ENCODE measurements around the gene SHB.

Gene SHB

GRCh38 chr9:37947471-37947870 is 121.6 kb downstream of the SHB start:
- DNase-seq = no peak

GRCh38 chr9:37946971-37947370 is 122.1 kb downstream of the SHB start:
- DNase-seq = no peak

GRCh38 chr9:37946041-37946440 is 123.0 kb downstream of the SHB start:
- DNase-seq = no peak

- no peak for DNase-seq
Measured at GRCh38 chr9:37944671-37945481, 124.2 kb downstream of the SHB start.

GRCh38 chr9:37944266-37944650 is 124.8 kb downstream of the SHB start:
- no peak for DNase-seq

- DNase-seq = no peak
Measured at GRCh38 chr9:37943345-37944265, 125.4 kb downstream of the SHB start.

- no peak for DNase-seq
Measured at GRCh38 chr9:37942621-37943344, 126.2 kb downstream of the SHB start.

- DNase-seq = no peak
Measured at GRCh38 chr9:37941253-37941652, 127.8 kb downstream of the SHB start.

- no peak for DNase-seq
Measured at GRCh38 chr9:37939575-37940095, 129.4 kb downstream of the SHB start.

- DNase-seq = no peak
Measured at GRCh38 chr9:37938121-37938891, 130.7 kb downstream of the SHB start.

- no peak for DNase-seq
Measured at GRCh38 chr9:37937366-37937765, 131.7 kb downstream of the SHB start.

- no peak for DNase-seq
Measured at GRCh38 chr9:37936965-37937364, 132.1 kb downstream of the SHB start.

- no peak for DNase-seq
Measured at GRCh38 chr9:37936376-37936775, 132.7 kb downstream of the SHB start.

GRCh38 chr9:37935096-37935495 is 133.9 kb downstream of the SHB start:
- no peak for DNase-seq

- DNase-seq = no peak
Measured at GRCh38 chr9:37931592-37931991, 137.4 kb downstream of the SHB start.

GRCh38 chr9:37929441-37929895 is 139.6 kb downstream of the SHB start:
- no peak for DNase-seq

GRCh38 chr9:37928552-37929430 is 140.2 kb downstream of the SHB start:
- DNase-seq = no peak

GRCh38 chr9:37927601-37928551 is 141.2 kb downstream of the SHB start:
- no peak for DNase-seq

GRCh38 chr9:37927132-37927531 is 141.9 kb downstream of the SHB start:
- no peak for DNase-seq

GRCh38 chr9:37926737-37927118 is 142.3 kb downstream of the SHB start:
- DNase-seq = no peak
